H9 (cell line): ENCODE results near the gene MAST2. TPM values are rescaled to one million over a fixed set of nuclear protein-coding genes. Genes with fewer than 3 reads are reported as not detected.

Experiments
- DNase-seq: peaks from one replicate; pipeline ENCODE4 v3.0.0-alpha.2; 2017
- H2AFZ ChIP-seq: one replicate; pipeline ENCODE4 v1.6.1; 2013; ENCODE audit warnings: mild to moderate bottlenecking, low read length, control low read depth, moderate library complexity
- H2AK5ac ChIP-seq: 2 replicates; pipeline ENCODE4 v1.6.1; 2013; ENCODE audit warnings: low read length, control low read depth, mixed read lengths; ENCODE audit not compliant: insufficient read length
- H2BK120ac ChIP-seq: one replicate; pipeline ENCODE4 v1.6.1; 2013; ENCODE audit warnings: low read depth, mild to moderate bottlenecking, low read length, control low read depth, inconsistent platforms; ENCODE audit not compliant: poor library complexity, severe bottlenecking
- H2BK12ac ChIP-seq: 2 replicates; pipeline ENCODE4 v1.6.1; 2013; ENCODE audit warnings: low read length, control low read depth, mixed read lengths, low read depth; ENCODE audit not compliant: insufficient read length
- H2BK15ac ChIP-seq: 2 replicates; pipeline ENCODE4 v1.6.1; 2013; ENCODE audit warnings: low read depth, low read length, control low read depth
- H2BK20ac ChIP-seq: one replicate; pipeline ENCODE4 v1.6.1; 2013; ENCODE audit warnings: low read depth, mild to moderate bottlenecking, low read length, control low read depth, inconsistent platforms; ENCODE audit not compliant: poor library complexity, severe bottlenecking
- H2BK5ac ChIP-seq: 2 replicates; pipeline ENCODE4 v1.6.1; 2013; ENCODE audit warnings: low read length, control low read depth, mixed read lengths; ENCODE audit not compliant: insufficient read length
- H3K14ac ChIP-seq: 2 replicates; pipeline ENCODE4 v1.6.1; 2013; ENCODE audit warnings: low read length, control low read depth; ENCODE audit not compliant: insufficient read depth
- H3K18ac ChIP-seq: 2 replicates; pipeline ENCODE4 v1.6.1; 2013; ENCODE audit warnings: low read depth, mild to moderate bottlenecking, mixed read lengths, low read length, control low read depth; ENCODE audit not compliant: insufficient read length
- H3K23ac ChIP-seq: 2 replicates; pipeline ENCODE4 v1.6.1; 2013; ENCODE audit warnings: low read length, control low read depth, mixed read lengths, low read depth; ENCODE audit not compliant: insufficient read length
- H3K23me2 ChIP-seq: 2 replicates; pipeline ENCODE4 v1.6.1; 2013; ENCODE audit warnings: low read depth, mild to moderate bottlenecking, mixed read lengths, low read length, control low read depth; ENCODE audit not compliant: insufficient read length, poor library complexity, severe bottlenecking
- H3K27ac ChIP-seq: 2 replicates; pipeline ENCODE4 v1.5.1; 2013; ENCODE audit warnings: low read length, control low read depth, mixed read lengths, low read depth; ENCODE audit not compliant: insufficient read length
- H3K27me3 ChIP-seq: 2 replicates; pipeline ENCODE4 v1.6.1; 2013; ENCODE audit warnings: low read length, control low read depth, inconsistent platforms; ENCODE audit not compliant: insufficient read depth
- H3K4ac ChIP-seq: 2 replicates; pipeline ENCODE4 v1.6.1; 2013; ENCODE audit warnings: low read depth, mild to moderate bottlenecking, control low read depth, inconsistent platforms, low read length, moderate library complexity
- H3K4me1 ChIP-seq: 2 replicates; pipeline ENCODE4 v1.6.1; 2013; ENCODE audit warnings: low read length, control low read depth, inconsistent platforms; ENCODE audit not compliant: insufficient read depth
- H3K4me2 ChIP-seq: 2 replicates; pipeline ENCODE4 v1.6.1; 2013; ENCODE audit warnings: low read length, control low read depth, mixed read lengths; ENCODE audit not compliant: insufficient read length, insufficient read depth
- H3K56ac ChIP-seq: 2 replicates; pipeline ENCODE4 v1.6.1; 2013; ENCODE audit warnings: low read depth, mild to moderate bottlenecking, mixed read lengths, low read length, control low read depth; ENCODE audit not compliant: insufficient read length
- H3K79me1 ChIP-seq: 2 replicates; pipeline ENCODE4 v1.6.1; 2013; ENCODE audit warnings: low read depth, mild to moderate bottlenecking, moderate library complexity, low read length, control low read depth, inconsistent platforms; ENCODE audit not compliant: insufficient read depth, poor library complexity, severe bottlenecking
- H3K79me2 ChIP-seq: 2 replicates; pipeline ENCODE4 v1.6.1; 2013; ENCODE audit warnings: low read length, control low read depth, inconsistent platforms; ENCODE audit not compliant: insufficient read depth
- H3K9ac ChIP-seq: 2 replicates; pipeline ENCODE4 v1.6.1; 2013; ENCODE audit warnings: low read length, control low read depth, mixed read lengths; ENCODE audit not compliant: insufficient read length; ENCODE audit errors: extremely low read depth
- H3K9me3 ChIP-seq: one replicate; pipeline ENCODE4 v1.6.1; 2013; ENCODE audit warnings: low read depth, low read length, inconsistent platforms; ENCODE audit not compliant: control insufficient read depth
- H3T11ph ChIP-seq: one replicate; pipeline ENCODE4 v1.6.1; 2013; ENCODE audit warnings: mild to moderate bottlenecking, low read length, control low read depth, inconsistent platforms
- H4K20me1 ChIP-seq: one replicate; pipeline ENCODE4 v1.6.1; 2013; ENCODE audit not compliant: control insufficient read depth, insufficient read length, insufficient read depth
- H4K5ac ChIP-seq: 2 replicates; pipeline ENCODE4 v1.6.1; 2013; ENCODE audit warnings: low read depth, mild to moderate bottlenecking, mixed read lengths, low read length, control low read depth; ENCODE audit not compliant: insufficient read length
- H4K8ac ChIP-seq: replicated peaks from 2 replicates; pipeline ENCODE4 v1.6.1; 2013; ENCODE audit warnings: low read length, control low read depth, mixed read lengths, low read depth; ENCODE audit not compliant: insufficient read length
- H4K91ac ChIP-seq: 2 replicates; pipeline ENCODE4 v1.6.1; 2013; ENCODE audit warnings: low read depth, mild to moderate bottlenecking, moderate library complexity, mixed read lengths, low read length, control low read depth; ENCODE audit not compliant: insufficient read length
- H3K27ac Mint-ChIP-seq, 3 experiments: 2 replicates in 2 of 3; 3 replicates in 1 of 3; pipeline ENCODE4 v1.8.0; 2020 to 2021; ENCODE audit warnings: mixed read lengths in 3 of 3, mild to moderate bottlenecking in 1 of 3, moderate library complexity in 1 of 3
- H3K27me3 Mint-ChIP-seq: 2 replicates; pipeline ENCODE4 v1.8.0; 2021; ENCODE audit warnings: low read depth, mild to moderate bottlenecking, moderate library complexity, mixed read lengths
- H3K36me3 Mint-ChIP-seq, 3 experiments: 2 replicates in 2 of 3; 3 replicates in 1 of 3; pipeline ENCODE4 v1.8.0; 2020 to 2021; ENCODE audit warnings: low read depth in 3 of 3, mixed read lengths in 3 of 3; ENCODE audit not compliant: insufficient read depth in 1 of 3
- H3K4me1 Mint-ChIP-seq, 2 experiments: 2 replicates each; pipeline ENCODE4 v1.8.0; 2020; ENCODE audit warnings: mixed read lengths in 2 of 2
- H3K4me3 Mint-ChIP-seq, 2 experiments: 2 replicates in 1 of 2; 3 replicates in 1 of 2; pipeline ENCODE4 v1.8.0; 2020 to 2021; ENCODE audit warnings: mild to moderate bottlenecking in 2 of 2, mixed read lengths in 2 of 2, moderate library complexity in 1 of 2
- H3K9me3 Mint-ChIP-seq, 2 experiments: 2 replicates in 1 of 2; 3 replicates in 1 of 2; pipeline ENCODE4 v1.8.0; 2020; ENCODE audit warnings: mild to moderate bottlenecking in 2 of 2, mixed read lengths in 2 of 2, moderate library complexity in 1 of 2
- CTCF ChIP-seq: fragments of 200-600 bp; sonication (generic); conservative IDR thresholded peaks from 3 replicates; pipeline ENCODE4 v1.8.0; 2021; ENCODE audit warnings: antibody characterized with exemption, mild to moderate bottlenecking
- WGBS: extraction: QIAGEN DNeasy Blood & Tissue Kit; methylation state at CpG from one replicate; pipeline ENCODE4 v1.1.7; 2013; ENCODE audit warnings: missing lambda C conversion rate, low lambda C conversion rate, mixed read lengths; ENCODE audit not compliant: insufficient read length; ENCODE audit errors: extremely low coverage; 5-methylcytosine and 5-hydroxymethylcytosine counted together
- total RNA-seq: library from RNA; stranded (reverse); gene quantifications from 2 replicates; pipeline ENCODE4 v1.2.1, GENCODE V29; 2021

MAST2 gene
- total RNA-seq, 1 experiment from 2014 or later = 28.8 TPM

GRCh38 chr1:45848097-45848496 lies 44.7 kb downstream of the MAST2 start:
- no CpG with 5 or more reads among the region's 2 CpGs for WGBS
- Histone ChIP-seq H2BK12ac (no peak overlapping the region), H2AK5ac (no peak overlapping the region), H3K9ac (no peak overlapping the region), H4K20me1 (no peaks in the 10 kb centered on the region), H3K4me2 (no peak overlapping the region), H4K91ac (no peak overlapping the region), H2BK15ac (no peak overlapping the region), H3K27me3 (no peaks in the 10 kb centered on the region), H3K9me3 (no peaks in the 10 kb centered on the region), H3K23me2 (no peaks in the 10 kb centered on the region), H3K79me1 (no peaks in the 10 kb centered on the region), H4K5ac (no peak overlapping the region), H3K4me1 (peaks cover 2% of the 10 kb centered on the region; the same call in 1 of the 2 replicates), H3K4ac (no peak overlapping the region), H2BK120ac (no peak overlapping the region), H2BK20ac (no peak overlapping the region), H2BK5ac (no peak overlapping the region), H3T11ph (no peak overlapping the region), H3K23ac (no peak overlapping the region), H2AFZ (no peak overlapping the region), H3K14ac (no peak overlapping the region), H3K18ac (no peak overlapping the region), H4K8ac (no peak overlapping the region), H3K56ac (no peak overlapping the region), H3K79me2 (no peaks in the 10 kb centered on the region; the same call in 1 of the 2 replicates), H3K27ac (no peak overlapping the region)
- peaks cover 7 to 28% (median 19%) of the 10 kb centered on the region in 3 experiments for H3K36me3 Mint-ChIP-seq
- no peak for TF ChIP-seq CTCF
- H3K4me3 Mint-ChIP-seq = no peak overlapping the region
- H3K27ac Mint-ChIP-seq = peak overlapping the region in 1 of 3 experiments; percentile 77; a peak in 1 of 7 replicates
- no peak for DNase-seq
- H3K9me3 Mint-ChIP-seq = peaks cover 18 to 21% of the 10 kb centered on the region in 2 experiments
- no peaks in the 10 kb centered on the region for H3K27me3 Mint-ChIP-seq
- peaks cover 28 to 39% of the 10 kb centered on the region in 2 experiments for H3K4me1 Mint-ChIP-seq
